HEK293 (cell line): ENCODE measurements around the gene R3HDM2.

Experiments
- YY1 ChIP-seq: fragments of 450-650 bp; formaldehyde crosslinking; IDR thresholded peaks from 2 replicates; pipeline ENCODE4 v1.5.1; 2018; ENCODE audit warnings: missing biosample characterization, missing genetic modification characterization
- ZFP69B ChIP-seq: fragments of 450-650 bp; formaldehyde crosslinking; IDR thresholded peaks from 2 replicates; pipeline ENCODE4 v1.5.1; 2016; ENCODE audit warnings: missing biosample characterization, missing genetic modification characterization
- ZNF112 ChIP-seq: fragments of 450-650 bp; formaldehyde crosslinking; IDR thresholded peaks from 2 replicates; pipeline ENCODE4 v1.5.0; 2017; ENCODE audit warnings: missing biosample characterization, missing genetic modification characterization
- ZNF121 ChIP-seq: fragments of 450-650 bp; formaldehyde crosslinking; IDR thresholded peaks from 2 replicates; pipeline ENCODE4 v1.5.1; 2016; ENCODE audit warnings: missing biosample characterization, missing genetic modification characterization
- ZNF157 ChIP-seq: fragments of 450-650 bp; formaldehyde crosslinking; IDR thresholded peaks from 2 replicates; pipeline ENCODE4 v1.5.1; 2016; ENCODE audit warnings: missing biosample characterization, missing genetic modification characterization
- ZNF266 ChIP-seq: fragments of 450-650 bp; formaldehyde crosslinking; IDR thresholded peaks from 2 replicates; pipeline ENCODE4 v1.5.1; 2016; ENCODE audit warnings: missing biosample characterization, missing genetic modification characterization, low read depth
- ZNF302 ChIP-seq: fragments of 450-650 bp; formaldehyde crosslinking; IDR thresholded peaks from 2 replicates; pipeline ENCODE4 v1.5.1; 2016; ENCODE audit warnings: missing biosample characterization, missing genetic modification characterization, low read depth
- ZNF311 ChIP-seq: fragments of 450-650 bp; formaldehyde crosslinking; IDR thresholded peaks from 2 replicates; pipeline ENCODE4 v1.5.1; 2017; ENCODE audit warnings: missing biosample characterization, missing genetic modification characterization, borderline replicate concordance
- ZNF501 ChIP-seq: fragments of 450-650 bp; formaldehyde crosslinking; IDR thresholded peaks from 2 replicates; pipeline ENCODE4 v1.5.1; 2016; ENCODE audit warnings: missing biosample characterization, missing genetic modification characterization
- ZNF521 ChIP-seq: fragments of 450-650 bp; formaldehyde crosslinking; IDR thresholded peaks from 2 replicates; pipeline ENCODE4 v1.5.1; 2017; ENCODE audit warnings: missing biosample characterization, mild to moderate bottlenecking, missing genetic modification characterization
- ZNF549 ChIP-seq: fragments of 450-650 bp; IDR thresholded peaks from 2 replicates; pipeline ENCODE4 v1.5.1; 2018; ENCODE audit warnings: missing biosample characterization, missing genetic modification characterization, mild to moderate bottlenecking, inconsistent platforms, moderate library complexity
- ZNF701 ChIP-seq: fragments of 450-650 bp; formaldehyde crosslinking; IDR thresholded peaks from 2 replicates; pipeline ENCODE4 v1.5.1; 2016; ENCODE audit warnings: missing biosample characterization, missing genetic modification characterization
- ZNF843 ChIP-seq: fragments of 450-650 bp; formaldehyde crosslinking; IDR thresholded peaks from 2 replicates; pipeline ENCODE4 v1.5.1; 2016; ENCODE audit warnings: missing biosample characterization, missing genetic modification characterization
- ZSCAN30 ChIP-seq: fragments of 450-650 bp; IDR thresholded peaks from 2 replicates; pipeline ENCODE4 v1.5.1; 2018; ENCODE audit warnings: missing biosample characterization, mild to moderate bottlenecking, missing genetic modification characterization, moderate library complexity
- TF ChIP-seq, protein P1 (sequence below): fragments of 450-650 bp; IDR thresholded peaks from 2 replicates; pipeline ENCODE4 v1.5.1; 2018; ENCODE audit warnings: missing biosample characterization, missing genetic modification characterization
- TF ChIP-seq, protein P2 (sequence below): sonication (generic); formaldehyde crosslinking; IDR thresholded peaks from 2 replicates; pipeline ENCODE4 v1.8.1; 2022; ENCODE audit warnings: mild to moderate bottlenecking, moderate library complexity, missing genetic modification reagents
- TF ChIP-seq, protein P3 (sequence below): fragments of 450-650 bp; formaldehyde crosslinking; IDR thresholded peaks from 2 replicates; pipeline ENCODE4 v1.5.1; 2016; ENCODE audit warnings: missing biosample characterization, missing genetic modification characterization
- TF ChIP-seq, protein P4 (sequence below): fragments of 450-650 bp; formaldehyde crosslinking; IDR thresholded peaks from 2 replicates; pipeline ENCODE4 v1.5.1; 2016; ENCODE audit warnings: missing biosample characterization, missing genetic modification characterization
- TF ChIP-seq, protein P5 (sequence below): fragments of 450-650 bp; formaldehyde crosslinking; IDR thresholded peaks from 2 replicates; pipeline ENCODE4 v1.5.1; 2016; ENCODE audit warnings: missing biosample characterization, missing genetic modification characterization
- TF ChIP-seq, protein P6 (sequence below): fragments of 450-650 bp; formaldehyde crosslinking; IDR thresholded peaks from 2 replicates; pipeline ENCODE4 v1.5.1; 2016; ENCODE audit warnings: missing biosample characterization, missing genetic modification characterization

Gene R3HDM2

DNA sequence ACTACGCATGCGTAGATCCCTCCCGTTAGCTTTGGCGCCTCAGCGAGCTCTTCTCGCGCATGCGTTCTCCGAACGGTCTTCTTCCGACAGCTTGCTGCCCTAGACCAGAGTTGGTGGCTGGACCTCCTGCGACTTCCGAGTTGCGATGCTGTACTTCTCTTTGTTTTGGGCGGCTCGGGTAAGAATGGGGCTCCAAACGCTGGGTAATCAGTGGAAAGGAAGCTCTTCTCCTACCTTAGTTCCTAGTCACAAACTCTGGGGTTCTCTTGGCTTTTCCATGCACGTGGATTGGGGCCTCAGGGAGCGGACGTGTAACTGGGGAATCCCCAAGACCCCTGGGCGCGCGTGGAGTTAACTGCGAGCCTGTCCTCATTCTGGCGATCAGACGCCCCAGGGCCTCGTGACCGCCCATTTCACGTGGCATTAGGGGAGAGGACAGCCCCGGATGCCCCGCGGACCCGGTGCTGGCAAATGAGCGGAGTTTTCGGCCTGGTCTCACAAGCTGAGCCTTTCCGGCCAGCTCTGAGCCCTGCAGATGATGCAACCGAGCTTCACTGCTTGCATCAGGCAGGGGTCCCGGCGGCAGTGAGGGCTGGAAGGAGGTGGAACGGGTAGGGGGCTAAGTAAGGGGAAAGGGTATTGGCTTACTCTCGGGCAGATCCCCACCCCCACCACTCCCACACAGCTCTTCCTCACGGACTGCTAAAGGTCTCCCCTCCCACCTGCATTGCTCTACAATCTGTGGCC is 201.0 kb downstream of the R3HDM2 start, which contains the start of gene SHMT2 (continued):
- TF ChIP-seq ZNF549 (no peak), ZNF121 (tag by site-specific recombination) (no peak), ZNF266 (tag by site-specific recombination) (no peak), ZNF112 (tag by site-specific recombination) (no peak), ZNF157 (no peak), ZNF311 (no peak), ZNF843 (tag by site-specific recombination) (no peak), ZFP69B (peak; percentile 55; the same call in 1 of the 2 replicates), ZNF701 (no peak), YY1 (no peak), ZNF501 (tag by site-specific recombination) (no peak; the same call in 1 of the 2 replicates), ZSCAN30 (tag by site-specific recombination) (peak; percentile 21; the same call in 1 of the 2 replicates), ZNF302 (tag by site-specific recombination) (no peak), ZNF521 (tag by site-specific recombination) (no peak)
- TF ChIP-seq, protein P1, sequence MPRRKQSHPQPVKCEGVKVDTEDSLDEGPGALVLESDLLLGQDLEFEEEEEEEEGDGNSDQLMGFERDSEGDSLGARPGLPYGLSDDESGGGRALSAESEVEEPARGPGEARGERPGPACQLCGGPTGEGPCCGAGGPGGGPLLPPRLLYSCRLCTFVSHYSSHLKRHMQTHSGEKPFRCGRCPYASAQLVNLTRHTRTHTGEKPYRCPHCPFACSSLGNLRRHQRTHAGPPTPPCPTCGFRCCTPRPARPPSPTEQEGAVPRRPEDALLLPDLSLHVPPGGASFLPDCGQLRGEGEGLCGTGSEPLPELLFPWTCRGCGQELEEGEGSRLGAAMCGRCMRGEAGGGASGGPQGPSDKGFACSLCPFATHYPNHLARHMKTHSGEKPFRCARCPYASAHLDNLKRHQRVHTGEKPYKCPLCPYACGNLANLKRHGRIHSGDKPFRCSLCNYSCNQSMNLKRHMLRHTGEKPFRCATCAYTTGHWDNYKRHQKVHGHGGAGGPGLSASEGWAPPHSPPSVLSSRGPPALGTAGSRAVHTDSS (tag by site-specific recombination) = no peak; the same call in 1 of the 2 replicates
- TF ChIP-seq, protein P2, sequence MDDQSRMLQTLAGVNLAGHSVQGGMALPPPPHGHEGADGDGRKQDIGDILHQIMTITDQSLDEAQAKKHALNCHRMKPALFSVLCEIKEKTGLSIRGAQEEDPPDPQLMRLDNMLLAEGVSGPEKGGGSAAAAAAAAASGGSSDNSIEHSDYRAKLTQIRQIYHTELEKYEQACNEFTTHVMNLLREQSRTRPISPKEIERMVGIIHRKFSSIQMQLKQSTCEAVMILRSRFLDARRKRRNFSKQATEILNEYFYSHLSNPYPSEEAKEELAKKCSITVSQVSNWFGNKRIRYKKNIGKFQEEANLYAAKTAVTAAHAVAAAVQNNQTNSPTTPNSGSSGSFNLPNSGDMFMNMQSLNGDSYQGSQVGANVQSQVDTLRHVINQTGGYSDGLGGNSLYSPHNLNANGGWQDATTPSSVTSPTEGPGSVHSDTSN (CRISPR knock-in tag) = no peak
- TF ChIP-seq, protein P3, sequence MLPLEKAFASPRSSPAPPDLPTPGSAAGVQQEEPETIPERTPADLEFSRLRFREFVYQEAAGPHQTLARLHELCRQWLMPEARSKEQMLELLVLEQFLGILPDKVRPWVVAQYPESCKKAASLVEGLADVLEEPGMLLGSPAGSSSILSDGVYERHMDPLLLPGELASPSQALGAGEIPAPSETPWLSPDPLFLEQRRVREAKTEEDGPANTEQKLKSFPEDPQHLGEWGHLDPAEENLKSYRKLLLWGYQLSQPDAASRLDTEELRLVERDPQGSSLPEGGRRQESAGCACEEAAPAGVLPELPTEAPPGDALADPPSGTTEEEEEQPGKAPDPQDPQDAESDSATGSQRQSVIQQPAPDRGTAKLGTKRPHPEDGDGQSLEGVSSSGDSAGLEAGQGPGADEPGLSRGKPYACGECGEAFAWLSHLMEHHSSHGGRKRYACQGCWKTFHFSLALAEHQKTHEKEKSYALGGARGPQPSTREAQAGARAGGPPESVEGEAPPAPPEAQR (tag by site-specific recombination) = no peak
- TF ChIP-seq, protein P4, sequence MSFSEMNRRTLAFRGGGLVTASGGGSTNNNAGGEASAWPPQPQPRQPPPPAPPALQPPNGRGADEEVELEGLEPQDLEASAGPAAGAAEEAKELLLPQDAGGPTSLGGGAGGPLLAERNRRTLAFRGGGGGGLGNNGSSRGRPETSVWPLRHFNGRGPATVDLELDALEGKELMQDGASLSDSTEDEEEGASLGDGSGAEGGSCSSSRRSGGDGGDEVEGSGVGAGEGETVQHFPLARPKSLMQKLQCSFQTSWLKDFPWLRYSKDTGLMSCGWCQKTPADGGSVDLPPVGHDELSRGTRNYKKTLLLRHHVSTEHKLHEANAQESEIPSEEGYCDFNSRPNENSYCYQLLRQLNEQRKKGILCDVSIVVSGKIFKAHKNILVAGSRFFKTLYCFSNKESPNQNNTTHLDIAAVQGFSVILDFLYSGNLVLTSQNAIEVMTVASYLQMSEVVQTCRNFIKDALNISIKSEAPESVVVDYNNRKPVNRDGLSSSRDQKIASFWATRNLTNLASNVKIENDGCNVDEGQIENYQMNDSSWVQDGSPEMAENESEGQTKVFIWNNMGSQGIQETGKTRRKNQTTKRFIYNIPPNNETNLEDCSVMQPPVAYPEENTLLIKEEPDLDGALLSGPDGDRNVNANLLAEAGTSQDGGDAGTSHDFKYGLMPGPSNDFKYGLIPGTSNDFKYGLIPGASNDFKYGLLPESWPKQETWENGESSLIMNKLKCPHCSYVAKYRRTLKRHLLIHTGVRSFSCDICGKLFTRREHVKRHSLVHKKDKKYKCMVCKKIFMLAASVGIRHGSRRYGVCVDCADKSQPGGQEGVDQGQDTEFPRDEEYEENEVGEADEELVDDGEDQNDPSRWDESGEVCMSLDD (tag by site-specific recombination) = no peak
- TF ChIP-seq, protein P5, sequence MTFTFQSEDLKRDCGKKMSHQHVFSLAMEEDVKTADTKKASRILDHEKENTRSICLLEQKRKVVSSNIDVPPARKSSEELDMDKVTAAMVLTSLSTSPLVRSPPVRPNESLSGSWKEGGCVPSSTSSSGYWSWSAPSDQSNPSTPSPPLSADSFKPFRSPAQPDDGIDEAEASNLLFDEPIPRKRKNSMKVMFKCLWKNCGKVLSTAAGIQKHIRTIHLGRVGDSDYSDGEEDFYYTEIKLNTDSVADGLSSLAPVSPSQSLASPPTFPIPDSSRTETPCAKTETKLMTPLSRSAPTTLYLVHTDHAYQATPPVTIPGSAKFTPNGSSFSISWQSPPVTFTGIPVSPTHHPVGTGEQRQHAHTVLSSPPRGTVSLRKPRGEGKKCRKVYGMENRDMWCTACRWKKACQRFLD (tag by site-specific recombination) = no peak
- TF ChIP-seq, protein P6, sequence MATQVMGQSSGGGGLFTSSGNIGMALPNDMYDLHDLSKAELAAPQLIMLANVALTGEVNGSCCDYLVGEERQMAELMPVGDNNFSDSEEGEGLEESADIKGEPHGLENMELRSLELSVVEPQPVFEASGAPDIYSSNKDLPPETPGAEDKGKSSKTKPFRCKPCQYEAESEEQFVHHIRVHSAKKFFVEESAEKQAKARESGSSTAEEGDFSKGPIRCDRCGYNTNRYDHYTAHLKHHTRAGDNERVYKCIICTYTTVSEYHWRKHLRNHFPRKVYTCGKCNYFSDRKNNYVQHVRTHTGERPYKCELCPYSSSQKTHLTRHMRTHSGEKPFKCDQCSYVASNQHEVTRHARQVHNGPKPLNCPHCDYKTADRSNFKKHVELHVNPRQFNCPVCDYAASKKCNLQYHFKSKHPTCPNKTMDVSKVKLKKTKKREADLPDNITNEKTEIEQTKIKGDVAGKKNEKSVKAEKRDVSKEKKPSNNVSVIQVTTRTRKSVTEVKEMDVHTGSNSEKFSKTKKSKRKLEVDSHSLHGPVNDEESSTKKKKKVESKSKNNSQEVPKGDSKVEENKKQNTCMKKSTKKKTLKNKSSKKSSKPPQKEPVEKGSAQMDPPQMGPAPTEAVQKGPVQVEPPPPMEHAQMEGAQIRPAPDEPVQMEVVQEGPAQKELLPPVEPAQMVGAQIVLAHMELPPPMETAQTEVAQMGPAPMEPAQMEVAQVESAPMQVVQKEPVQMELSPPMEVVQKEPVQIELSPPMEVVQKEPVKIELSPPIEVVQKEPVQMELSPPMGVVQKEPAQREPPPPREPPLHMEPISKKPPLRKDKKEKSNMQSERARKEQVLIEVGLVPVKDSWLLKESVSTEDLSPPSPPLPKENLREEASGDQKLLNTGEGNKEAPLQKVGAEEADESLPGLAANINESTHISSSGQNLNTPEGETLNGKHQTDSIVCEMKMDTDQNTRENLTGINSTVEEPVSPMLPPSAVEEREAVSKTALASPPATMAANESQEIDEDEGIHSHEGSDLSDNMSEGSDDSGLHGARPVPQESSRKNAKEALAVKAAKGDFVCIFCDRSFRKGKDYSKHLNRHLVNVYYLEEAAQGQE (tag by site-specific recombination) = peak; percentile 49
